Ovary (tissue), 9 donors: Measurements from ENCODE around the gene ZNF319. TPM values are rescaled to one million over a fixed set of nuclear protein-coding genes. Genes with fewer than 3 reads are reported as not detected.

ENCODE experiments used
- DNase-seq, 5 donors: peaks; one replicate each; pipeline ENCODE4 v3.0.0-alpha.2; 2019 to 2020
- H3K27ac ChIP-seq, 2 donors: fragments of 200-600 bp; one replicate each; pipeline versions ENCODE4 v1.5.1 to v1.8.0; 2019 to 2022
- H3K27me3 ChIP-seq: fragments of 200-600 bp; one replicate; pipeline ENCODE4 v1.8.0; 2022
- H3K36me3 ChIP-seq: fragments of 200-600 bp; sonication (generic); one replicate; pipeline ENCODE4 v1.5.1; 2019
- H3K4me1 ChIP-seq: one replicate; pipeline ENCODE4 v1.8.1; 2013; ENCODE audit warnings: mild to moderate bottlenecking, moderate library complexity; ENCODE audit not compliant: insufficient read depth
- H3K4me3 ChIP-seq: fragments of 200-600 bp; sonication (generic); one replicate; pipeline ENCODE4 v1.5.1; 2017
- H3K9me3 ChIP-seq, 2 donors: fragments of 200-600 bp in 1 of 2; sonication (generic) in 1 of 2; one replicate each; pipeline versions ENCODE4 v1.5.1 to v1.8.1; 2013 to 2019; ENCODE audit warnings: mild to moderate bottlenecking in 1 of 2, moderate library complexity in 1 of 2
- EP300 ChIP-seq: sonication (generic); formaldehyde crosslinking; IDR thresholded peaks from one replicate; pipeline ENCODE4 v1.6.1; 2017; ENCODE audit warnings: antibody characterized with exemption
- POLR2A ChIP-seq: fragments of 450-650 bp; IDR thresholded peaks from one replicate; pipeline ENCODE4 v1.6.1; 2017; ENCODE audit warnings: antibody characterized with exemption, mild to moderate bottlenecking, moderate library complexity
- WGBS, 3 donors: extraction: QIAGEN DNeasy Blood & Tissue Kit in 1 of 3; methylation state at CpG; one replicate each; pipeline versions ENCODE4 v1.1.5 to v1.1.7; 2013 to 2017; 5-methylcytosine and 5-hydroxymethylcytosine counted together
- intact Hi-C, 4 donors: fragments of 100-400 bp; cut with DNase I; formaldehyde crosslinking; loops; one replicate each; pipeline versions ENCODE4 v1.11.0 to v1.15.1; 2022 to 2023
- polyA plus RNA-seq, 2 donors: library from polyadenylated mRNA; stranded (reverse); fragments of 200-250 nt in 1 of 2; fragments of 350-450 nt in 1 of 2; fragmentation: Illumina TruSeq in 1 of 2; extraction: RNeasy Lipid Tissue Mini Kit (QIAGEN cat#74804) in 1 of 2; gene quantifications; one replicate each; pipeline ENCODE4 v1.2.3, GENCODE V29; 2013 to 2014
- total RNA-seq, 7 donors: library from RNA; depleted of rRNA in 2 of 7; stranded (reverse); fragments of >200 nt in 2 of 7; fragmentation: NEBNext Ultra II Directional in 3 of 7; extraction: Animal tissue kit (Norgen Biotek cat#: 25700) in 3 of 7; gene quantifications; one replicate each; pipeline versions ENCODE4 v1.1.0 to v1.2.4, GENCODE V29; 2016 to 2023
- TF ChIP-seq, protein P1 (sequence below), 3 donors: fragments of 450-650 bp in 2 of 3; fragments of 200-600 bp in 1 of 3; IDR thresholded peaks; one replicate each; pipeline versions ENCODE4 v1.5.1 to v1.8.0; 2016 to 2022; ENCODE audit warnings: antibody characterized with exemption in 3 of 3, mild to moderate bottlenecking in 1 of 3
- donor health status: DM: no; HTN: no; CAD: no; lungs with moderate emphysema.
- donor health status: DM: no; HTN: no; CAD: no.
- donor health status: Bipolar disorder and iron deficiency.
- donor health status: DM: yes; HTN: yes; CAD: no.
- donor health status: DM: no; HTN: no; CAD: no.
- donor health status: DM: yes; HTN: yes; CAD: no.

The ZNF319 gene
- total and polyA plus RNA-seq, 9 donors = 5.6 to 17.8 (median 12.9) TPM

DNA sequence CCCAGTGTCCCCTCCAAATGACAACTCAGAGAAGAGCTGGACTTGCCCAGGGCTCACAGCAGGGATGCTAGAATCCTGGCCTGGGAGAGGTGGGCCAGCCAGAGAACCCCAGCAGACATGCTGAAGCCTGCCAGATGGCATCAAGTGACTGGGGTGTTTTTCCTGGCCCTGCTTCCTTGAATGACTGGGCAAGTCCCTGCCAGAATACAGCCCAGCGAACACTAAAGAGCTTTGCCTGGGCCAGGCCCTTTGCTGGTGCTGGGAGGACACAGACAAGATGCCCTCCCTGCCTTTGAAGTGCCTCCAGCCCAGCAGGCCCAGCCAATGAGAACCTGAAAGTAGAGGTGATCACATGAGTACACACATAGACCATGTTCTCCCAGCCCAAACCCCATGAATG, 11.5 kb downstream of the ZNF319 start:
- H3K36me3 ChIP-seq = no peaks in the 10 kb centered on the region
- TF ChIP-seq, protein P1, sequence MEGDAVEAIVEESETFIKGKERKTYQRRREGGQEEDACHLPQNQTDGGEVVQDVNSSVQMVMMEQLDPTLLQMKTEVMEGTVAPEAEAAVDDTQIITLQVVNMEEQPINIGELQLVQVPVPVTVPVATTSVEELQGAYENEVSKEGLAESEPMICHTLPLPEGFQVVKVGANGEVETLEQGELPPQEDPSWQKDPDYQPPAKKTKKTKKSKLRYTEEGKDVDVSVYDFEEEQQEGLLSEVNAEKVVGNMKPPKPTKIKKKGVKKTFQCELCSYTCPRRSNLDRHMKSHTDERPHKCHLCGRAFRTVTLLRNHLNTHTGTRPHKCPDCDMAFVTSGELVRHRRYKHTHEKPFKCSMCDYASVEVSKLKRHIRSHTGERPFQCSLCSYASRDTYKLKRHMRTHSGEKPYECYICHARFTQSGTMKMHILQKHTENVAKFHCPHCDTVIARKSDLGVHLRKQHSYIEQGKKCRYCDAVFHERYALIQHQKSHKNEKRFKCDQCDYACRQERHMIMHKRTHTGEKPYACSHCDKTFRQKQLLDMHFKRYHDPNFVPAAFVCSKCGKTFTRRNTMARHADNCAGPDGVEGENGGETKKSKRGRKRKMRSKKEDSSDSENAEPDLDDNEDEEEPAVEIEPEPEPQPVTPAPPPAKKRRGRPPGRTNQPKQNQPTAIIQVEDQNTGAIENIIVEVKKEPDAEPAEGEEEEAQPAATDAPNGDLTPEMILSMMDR (IDR thresholded peaks at IDR 0.05) = no peak
- TF ChIP-seq POLR2A (no peak), EP300 (no peak)
- intact Hi-C loops = loop anchor here in 1 of 4 donors (5.0 kb wide), 1 partner anchor 407 kb away; no protein-coding TSS in a partner anchor
- H3K27ac ChIP-seq = no peak overlapping the region
- H3K27me3 ChIP-seq = no peaks in the 10 kb centered on the region
- peaks cover 5% of the 10 kb centered on the region for H3K4me1 ChIP-seq
- DNase-seq = peak in 1 of 5 donors; percentile 20
- no peaks in the 10 kb centered on the region for H3K9me3 ChIP-seq
- no peak overlapping the region for H3K4me3 ChIP-seq
- WGBS, 3 donors = 73 to 77% (median 77%) methylated on average over 1 of the region's 1 CpG

DNA sequence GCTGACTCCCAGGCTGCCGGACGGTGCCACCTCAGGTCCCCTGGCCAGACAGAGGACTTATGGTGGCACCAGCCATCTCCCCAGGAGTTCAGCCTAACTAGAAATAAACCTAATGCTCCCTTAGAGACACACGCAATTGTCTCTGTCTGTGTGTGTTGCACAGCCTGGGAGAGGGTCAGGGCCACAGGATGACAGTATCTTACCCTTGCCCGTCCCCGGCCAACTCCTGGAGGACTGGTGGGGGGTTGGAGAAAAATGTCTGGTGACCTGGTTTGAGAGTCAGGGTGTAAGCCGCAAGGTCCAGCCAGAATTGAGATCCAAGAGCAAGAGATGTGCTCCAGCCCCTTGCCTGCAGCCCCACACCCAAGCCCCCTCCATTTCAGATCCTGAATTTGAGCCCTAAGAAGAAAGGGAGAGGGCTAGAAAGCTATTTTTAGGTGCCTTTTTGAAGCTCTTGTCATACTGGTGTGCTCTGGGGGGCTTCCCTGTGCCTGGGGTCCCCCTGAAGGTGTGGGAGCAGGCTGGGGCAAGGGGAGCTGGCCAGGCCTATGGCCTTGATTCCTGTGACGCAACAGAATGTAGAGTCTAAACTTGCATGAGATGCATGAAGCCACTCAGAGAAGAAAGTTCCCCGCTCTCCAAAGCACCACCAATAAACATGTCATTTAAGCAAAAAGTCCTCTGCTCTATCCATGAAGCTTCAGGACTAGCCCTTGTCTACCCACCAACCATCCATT, 12.9 kb downstream of the ZNF319 start:
- peak in 1 of 5 donors; percentile 19 for DNase-seq
- Histone ChIP-seq H3K27me3 (no peaks in the 10 kb centered on the region), H3K9me3 (no peaks in the 10 kb centered on the region), H3K4me3 (no peak overlapping the region), H3K36me3 (no peaks in the 10 kb centered on the region), H3K27ac (no peak overlapping the region), H3K4me1 (peaks cover 5% of the 10 kb centered on the region)
- intact Hi-C loops = loop anchor here in 1 of 4 donors (5.0 kb wide), 1 partner anchor 405 kb away; no protein-coding TSS in a partner anchor
- TF ChIP-seq, protein P1 (IDR thresholded peaks at IDR 0.05) = no peak
- TF ChIP-seq EP300 (no peak), POLR2A (no peak)
- WGBS, 3 donors = 97 to 99% (median 99%) methylated on average over 8 of the region's 8 CpGs

DNA sequence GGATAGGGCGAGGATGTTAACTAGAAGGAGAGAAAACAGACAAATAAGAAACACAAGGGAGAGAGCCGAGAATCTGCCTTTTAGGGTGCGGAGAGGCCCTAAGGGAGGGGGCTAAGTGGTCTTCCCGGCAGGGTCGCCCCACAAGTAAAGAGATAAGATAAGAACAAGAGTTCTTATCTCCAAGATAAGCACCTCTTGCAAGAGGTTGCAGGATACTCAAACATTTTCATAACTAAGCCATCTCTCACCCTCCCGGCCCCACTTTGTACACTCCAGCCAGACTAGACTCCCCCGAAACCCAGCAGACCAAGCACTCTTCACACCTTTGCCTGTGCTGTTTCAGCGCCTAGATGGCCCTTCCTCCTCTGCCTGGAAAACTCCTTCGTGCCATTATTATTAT, 14.3 kb downstream of the ZNF319 start:
- DNase-seq = peak in 1 of 5 donors; percentile 7
- intact Hi-C loops = loop anchor here in 1 of 4 donors (5.0 kb wide), 1 partner anchor 404 kb away; no protein-coding TSS in a partner anchor
- TF ChIP-seq POLR2A (no peak), EP300 (no peak)
- TF ChIP-seq, protein P1 (IDR thresholded peaks at IDR 0.05) = no peak
- Histone ChIP-seq H3K4me1 (peaks cover 5% of the 10 kb centered on the region), H3K4me3 (no peak overlapping the region), H3K36me3 (no peaks in the 10 kb centered on the region), H3K9me3 (no peaks in the 10 kb centered on the region), H3K27ac (no peak overlapping the region), H3K27me3 (no peaks in the 10 kb centered on the region)
- WGBS, 3 donors = 62 to 70% (median 70%) methylated on average over 9 of the region's 9 CpGs

DNA sequence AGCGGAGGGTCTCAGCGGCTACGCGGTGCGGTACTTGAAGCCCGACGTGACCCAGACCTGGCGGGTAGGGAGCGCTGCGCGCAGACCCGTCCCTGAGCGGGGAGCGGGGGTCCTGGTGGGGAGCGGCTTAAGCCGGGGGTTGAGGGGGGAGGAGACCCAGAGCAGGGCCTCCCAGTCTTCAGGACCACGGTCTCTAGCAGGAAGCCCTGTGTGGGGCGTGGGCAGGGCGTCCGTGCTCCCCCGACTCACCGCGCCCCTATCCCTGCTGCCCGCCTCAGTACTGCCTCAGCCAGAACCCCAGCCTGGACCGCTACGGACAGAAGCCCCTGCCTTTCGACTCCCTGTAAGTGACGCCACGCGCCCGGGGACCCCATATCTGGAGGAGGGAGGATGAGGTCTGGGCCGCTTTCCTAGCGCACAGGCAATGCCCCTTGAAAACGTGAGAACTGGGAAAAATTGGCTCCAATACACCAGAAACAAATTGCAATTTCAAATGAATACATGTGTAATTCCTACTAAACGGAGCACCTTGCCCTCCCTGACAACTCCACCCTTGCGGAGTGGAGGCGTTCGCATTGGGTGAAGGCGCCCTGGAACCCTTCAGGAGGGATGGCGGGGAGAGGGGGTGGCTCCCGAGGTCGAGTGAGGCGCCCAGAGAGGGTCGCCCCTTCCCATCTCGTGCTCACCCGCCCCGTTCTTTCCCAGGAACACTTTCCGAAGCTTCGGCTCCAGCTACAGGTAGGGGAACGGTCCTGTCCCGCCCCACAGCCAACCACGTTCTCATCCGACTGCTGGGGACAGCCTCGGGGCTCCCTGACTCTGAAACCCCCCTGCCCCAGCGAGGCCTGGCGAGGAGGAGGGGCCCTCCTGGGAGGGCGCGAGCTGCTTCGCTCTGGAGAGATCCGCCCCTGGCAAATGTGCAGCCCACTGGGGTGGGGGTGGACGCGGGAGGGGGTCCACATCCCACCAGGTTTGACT, 15.0 kb downstream of the ZNF319 start:
- intact Hi-C loops = loop anchor here in 1 of 4 donors (5.0 kb wide), 1 partner anchor 403 kb away; no protein-coding TSS in a partner anchor
- 13 to 14% (median 14%) methylated on average over 60 to 62 of the region's 62 CpGs for WGBS, 3 donors
- Histone ChIP-seq H3K4me3 (peak overlapping the region; percentile 51), H3K27me3 (no peaks in the 10 kb centered on the region), H3K27ac (peak overlapping the region in 1 of 2 donors; percentile 65), H3K9me3 (no peaks in the 10 kb centered on the region), H3K36me3 (no peaks in the 10 kb centered on the region), H3K4me1 (peaks cover 5% of the 10 kb centered on the region)
- DNase-seq = peak in 2 of 5 donors; percentile 36 to 37
- TF ChIP-seq EP300 = no peak
- TF ChIP-seq POLR2A = no peak
- TF ChIP-seq, protein P1 (IDR thresholded peaks at IDR 0.05) = no peak
